ENCODE measurements around the gene MYEOV.

DNA sequence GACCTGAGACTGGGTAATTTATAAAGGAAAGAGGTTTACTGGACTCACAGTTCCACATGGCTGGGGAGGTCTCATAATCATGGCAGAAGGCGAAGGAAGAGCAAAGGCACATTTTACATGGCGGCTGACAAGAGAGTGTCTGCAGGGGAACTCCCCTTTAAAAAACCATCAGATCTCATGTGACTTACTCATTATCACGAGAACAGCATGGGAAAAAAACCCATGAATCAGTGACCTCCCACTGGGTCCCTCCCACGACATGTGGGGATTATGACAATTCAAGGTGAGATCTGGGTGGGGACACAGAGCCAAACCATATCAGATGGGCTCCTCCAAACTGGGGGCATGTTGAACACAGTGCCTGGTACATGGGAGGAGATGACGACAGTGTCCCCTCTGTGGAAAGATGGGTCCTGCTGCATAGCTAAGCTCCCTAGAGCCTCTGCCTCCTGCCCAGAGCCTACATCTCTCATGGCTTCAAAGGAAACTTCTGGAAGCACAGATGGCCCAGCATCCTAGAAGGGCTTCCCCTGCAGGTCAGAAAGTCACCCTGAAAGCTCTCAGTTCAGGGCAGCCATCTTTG is 46.1 kb downstream of the MYEOV start:
- TF ChIP-seq, protein P1, sequence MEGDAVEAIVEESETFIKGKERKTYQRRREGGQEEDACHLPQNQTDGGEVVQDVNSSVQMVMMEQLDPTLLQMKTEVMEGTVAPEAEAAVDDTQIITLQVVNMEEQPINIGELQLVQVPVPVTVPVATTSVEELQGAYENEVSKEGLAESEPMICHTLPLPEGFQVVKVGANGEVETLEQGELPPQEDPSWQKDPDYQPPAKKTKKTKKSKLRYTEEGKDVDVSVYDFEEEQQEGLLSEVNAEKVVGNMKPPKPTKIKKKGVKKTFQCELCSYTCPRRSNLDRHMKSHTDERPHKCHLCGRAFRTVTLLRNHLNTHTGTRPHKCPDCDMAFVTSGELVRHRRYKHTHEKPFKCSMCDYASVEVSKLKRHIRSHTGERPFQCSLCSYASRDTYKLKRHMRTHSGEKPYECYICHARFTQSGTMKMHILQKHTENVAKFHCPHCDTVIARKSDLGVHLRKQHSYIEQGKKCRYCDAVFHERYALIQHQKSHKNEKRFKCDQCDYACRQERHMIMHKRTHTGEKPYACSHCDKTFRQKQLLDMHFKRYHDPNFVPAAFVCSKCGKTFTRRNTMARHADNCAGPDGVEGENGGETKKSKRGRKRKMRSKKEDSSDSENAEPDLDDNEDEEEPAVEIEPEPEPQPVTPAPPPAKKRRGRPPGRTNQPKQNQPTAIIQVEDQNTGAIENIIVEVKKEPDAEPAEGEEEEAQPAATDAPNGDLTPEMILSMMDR (IDR thresholded peaks at IDR 0.05; ENCODE audit: insufficient read depth, low read length, poor library complexity, severe bottlenecking): no peak
- no peak for TF ChIP-seq EZH2phosphoT487 (conservative IDR thresholded peaks at IDR 0.05; ENCODE audit: low read length)
